Natural killer cell (primary cell): Measurements from ENCODE around the gene SLC4A11. TPM values are rescaled to one million over a fixed set of nuclear protein-coding genes. Genes with fewer than 3 reads are reported as not detected.

ENCODE experiments used
- ATAC-seq, 3 donors: fragments of 150-1000 bp in 2 of 3; fragments of 200-7000 bp in 1 of 3; cut with Tn5 transposase; 1 replicate in 1 of 3; 2 replicates in 2 of 3; pipeline ENCODE4 v1.10.0; 2021; ENCODE audit warnings: mild to moderate bottlenecking in 2 of 3, moderate library complexity in 2 of 3
- DNase-seq, 2 donors: peaks; one replicate each; pipeline versions ENCODE4 v3.0.0 to v3.0.0-alpha.2; 2013 to 2021; ENCODE audit warnings: mixed read lengths in 1 of 2
- H3K27ac ChIP-seq: one replicate; pipeline ENCODE4 v1.5.1; 2013; ENCODE audit warnings: mild to moderate bottlenecking, low read length
- H3K27me3 ChIP-seq: one replicate; pipeline ENCODE4 v1.6.1; 2013; ENCODE audit warnings: low read length; ENCODE audit not compliant: control insufficient read depth, insufficient read depth
- H3K36me3 ChIP-seq: one replicate; pipeline ENCODE4 v1.6.1; 2013; ENCODE audit warnings: low read length; ENCODE audit not compliant: control insufficient read depth, insufficient read depth
- H3K4me1 ChIP-seq: one replicate; pipeline ENCODE4 v1.6.1; 2013; ENCODE audit warnings: low read length; ENCODE audit not compliant: control insufficient read depth, insufficient read depth
- H3K4me3 ChIP-seq: one replicate; pipeline ENCODE4 v1.5.1; 2013; ENCODE audit warnings: low read length
- H3K9me3 ChIP-seq: one replicate; pipeline ENCODE4 v1.6.1; 2013; ENCODE audit warnings: low read length; ENCODE audit not compliant: control insufficient read depth, insufficient read depth
- H3K27ac Mint-ChIP-seq, 2 donors: one replicate each; pipeline ENCODE4 v1.8.0; 2022; ENCODE audit warnings: mild to moderate bottlenecking in 2 of 2, mixed read lengths in 2 of 2, moderate library complexity in 1 of 2
- H3K27me3 Mint-ChIP-seq, 2 donors: one replicate each; pipeline ENCODE4 v1.8.0; 2022; ENCODE audit warnings: low read depth in 2 of 2, mixed read lengths in 2 of 2
- H3K36me3 Mint-ChIP-seq: one replicate; pipeline ENCODE4 v1.8.0; 2022; ENCODE audit warnings: mixed read lengths
- H3K4me1 Mint-ChIP-seq, 2 donors: one replicate each; pipeline ENCODE4 v1.8.0; 2022; ENCODE audit warnings: mixed read lengths in 2 of 2
- H3K4me3 Mint-ChIP-seq: one replicate; pipeline ENCODE4 v1.8.0; 2022; ENCODE audit warnings: mild to moderate bottlenecking, moderate library complexity, mixed read lengths
- H3K9me3 Mint-ChIP-seq, 2 donors: one replicate each; pipeline ENCODE4 v1.8.0; 2022; ENCODE audit warnings: mixed read lengths in 2 of 2
- CTCF ChIP-seq: fragments of 200-600 bp; IDR thresholded peaks from one replicate; pipeline ENCODE4 v1.8.0; 2022; ENCODE audit warnings: antibody characterized with exemption
- WGBS: methylation state at CpG from one replicate; pipeline ENCODE4 v1.1.7; 2013; ENCODE audit warnings: missing lambda C conversion rate; ENCODE audit not compliant: insufficient coverage; 5-methylcytosine and 5-hydroxymethylcytosine counted together
- intact Hi-C: fragments of 100-400 bp; cut with micrococcal nuclease; formaldehyde crosslinking; loops from one replicate; pipeline ENCODE4 v1.14.2; 2022
- total RNA-seq, 4 donors: library from RNA; stranded (reverse); fragments of 120-200 nt in 1 of 4; gene quantifications; one replicate each; pipeline versions ENCODE4 v1.2.3 to v1.2.4, GENCODE V29; 2013 to 2022

The SLC4A11 gene
- total RNA-seq, 3 donors from 2014 or later (not counting 1 experiment from before 2014, with no cell fraction given) = 0.31 to 0.68 (median 0.32) TPM

- WGBS = 3% methylated on average over 10 of the region's 10 CpGs
- DNase-seq = peak in 1 of 2 donors; percentile 51
- Histone ChIP-seq H3K9me3 (no peaks in the 10 kb centered on the region), H3K27me3 (no peaks in the 10 kb centered on the region), H3K36me3 (peaks cover 8% of the 10 kb centered on the region), H3K4me1 (peaks cover 22% of the 10 kb centered on the region), H3K4me3 (peak overlapping the region; percentile 83), H3K27ac (peak overlapping the region; percentile 85)
- H3K4me1 Mint-ChIP-seq = peaks cover 27 to 48% of the 10 kb centered on the region in 2 donors
- H3K9me3 Mint-ChIP-seq = no peaks in the 10 kb centered on the region
- H3K4me3 Mint-ChIP-seq = peak overlapping the region; percentile 86
- peak in 1 of 3 donors; percentile 1 for ATAC-seq
- H3K36me3 Mint-ChIP-seq = no peaks in the 10 kb centered on the region
- H3K27ac Mint-ChIP-seq = peak overlapping the region; percentile 83 to 92
- no peak for TF ChIP-seq CTCF
- no peaks in the 10 kb centered on the region for H3K27me3 Mint-ChIP-seq
- intact Hi-C loops = loop anchor here (2.0 kb wide), 1 partner anchor 50 kb away; the partner anchor contains the start of genes FASTKD5 and UBOX5
Observed at GRCh38 chr20:3208786-3209256, 30.2 kb downstream of the SLC4A11 start.

GRCh38 chr20:3204124-3204794 lies 34.7 kb downstream of the SLC4A11 start, which contains the start of gene DDRGK1:
TSS of gene DDRGK1 (minus strand) at chr20:3204682. CDS start at chr20:3204627, 55 bp downstream.
- H3K9me3 ChIP-seq = no peaks in the 10 kb centered on the region
- DNase-seq (peak; percentile 94), ATAC-seq (peak; percentile 92 to 97 (median 94))
- Mint-ChIP-seq H3K4me1 (peaks cover 25 to 31% of the 10 kb centered on the region in 2 donors), H3K27me3 (no peaks in the 10 kb centered on the region), H3K27ac (peak within 1 kb of the TSS; percentile 92 to 95), H3K36me3 (no peaks in the 10 kb centered on the region), H3K9me3 (no peaks in the 10 kb centered on the region), H3K4me3 (peak within 1 kb of the TSS; percentile 95)
- H3K4me1 ChIP-seq = peaks cover 22% of the 10 kb centered on the region
- H3K36me3 ChIP-seq = peaks cover 14% of the 10 kb centered on the region
- intact Hi-C loops = loop anchor here (1.0 kb wide), 1 partner anchor 45 kb away; the partner anchor contains the start of genes FASTKD5 and UBOX5
- under 1% methylated on average over 48 of the region's 48 CpGs for WGBS
- peak within 1 kb of the TSS; percentile 90 for H3K4me3 ChIP-seq
- TF ChIP-seq CTCF = no peak
- H3K27ac ChIP-seq = peak within 1 kb of the TSS; percentile 81
- H3K27me3 ChIP-seq = no peaks in the 10 kb centered on the region

DNA sequence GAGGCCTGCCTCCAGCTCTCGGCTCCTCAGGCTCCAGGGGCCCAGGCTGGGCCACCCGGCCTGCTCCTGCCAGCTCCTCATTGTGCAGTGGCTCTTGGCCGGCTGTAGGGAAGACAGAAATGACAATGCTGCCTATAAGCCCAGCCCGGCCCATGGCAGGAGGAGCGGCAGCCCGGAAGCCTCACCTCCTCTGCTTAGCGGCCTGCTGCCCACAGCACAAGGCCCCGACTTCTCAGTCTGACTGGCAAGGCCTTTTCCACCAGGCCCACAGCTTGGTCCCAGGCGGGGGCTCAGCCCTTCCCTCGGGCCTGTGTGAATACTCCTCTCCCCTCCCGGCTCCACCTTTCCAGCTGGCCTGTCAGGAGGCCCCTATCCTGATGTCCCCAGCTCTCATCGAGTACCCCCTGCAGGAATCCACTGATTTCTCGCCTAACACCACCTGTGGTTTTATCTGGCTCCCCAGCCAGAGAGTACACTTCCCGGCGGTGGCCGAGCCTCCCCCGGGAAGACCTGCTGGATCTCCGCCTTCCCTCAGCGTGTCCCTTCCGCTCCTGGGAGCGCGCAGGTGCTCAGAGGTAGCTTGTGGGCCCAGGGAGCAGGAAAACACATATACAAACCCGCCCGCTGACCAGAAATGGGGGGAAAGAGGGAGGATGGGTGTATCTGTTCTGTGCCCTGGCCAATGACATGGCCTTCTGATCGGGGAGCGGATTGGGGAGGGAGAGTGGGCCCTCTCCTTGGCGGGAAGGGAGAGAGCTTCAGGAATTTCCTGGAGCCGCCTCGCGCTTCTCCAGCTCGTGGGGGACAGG lies 35.5 kb downstream of the SLC4A11 start:
- 12% methylated on average over 31 of the region's 31 CpGs for WGBS
- no peak for TF ChIP-seq CTCF
- Histone ChIP-seq H3K36me3 (peaks cover 20% of the 10 kb centered on the region), H3K4me1 (peaks cover 18% of the 10 kb centered on the region), H3K27ac (peak overlapping the region; percentile 81), H3K27me3 (no peaks in the 10 kb centered on the region), H3K4me3 (peak overlapping the region; percentile 90), H3K9me3 (no peaks in the 10 kb centered on the region)
- peaks cover 19 to 24% of the 10 kb centered on the region in 2 donors for H3K4me1 Mint-ChIP-seq
- ATAC-seq (no peak), DNase-seq (peak in 1 of 2 donors; percentile 47)
- peak overlapping the region; percentile 95 for H3K4me3 Mint-ChIP-seq
- no peaks in the 10 kb centered on the region for H3K36me3 Mint-ChIP-seq
- intact Hi-C loops = loop anchor here (1.0 kb wide), 1 partner anchor 44 kb away; the partner anchor contains the start of genes FASTKD5 and UBOX5
- H3K27ac Mint-ChIP-seq = peak overlapping the region; percentile 92 to 95
- no peaks in the 10 kb centered on the region for H3K27me3 Mint-ChIP-seq
- H3K9me3 Mint-ChIP-seq = no peaks in the 10 kb centered on the region
